GM18951 (cell line): ENCODE measurements around the gene HMX1.

Source experiments
- POLR2A ChIP-seq: IDR thresholded peaks from 4 replicates; pipeline ENCODE4 v1.6.1; 2011; ENCODE audit warnings: mild to moderate bottlenecking; ENCODE audit not compliant: insufficient read length, insufficient read depth; ENCODE audit errors: extremely low read depth
- in situ Hi-C: fragments of 300-500 bp; cut with MboI; formaldehyde crosslinking; loops from one replicate; pipeline ENCODE4 v1.12.0; 2022; ENCODE audit warnings: low sequenced_read_pairs, mixed read lengths, inconsistent platforms; ENCODE audit not compliant: unreplicated experiment

Gene HMX1

DNA sequence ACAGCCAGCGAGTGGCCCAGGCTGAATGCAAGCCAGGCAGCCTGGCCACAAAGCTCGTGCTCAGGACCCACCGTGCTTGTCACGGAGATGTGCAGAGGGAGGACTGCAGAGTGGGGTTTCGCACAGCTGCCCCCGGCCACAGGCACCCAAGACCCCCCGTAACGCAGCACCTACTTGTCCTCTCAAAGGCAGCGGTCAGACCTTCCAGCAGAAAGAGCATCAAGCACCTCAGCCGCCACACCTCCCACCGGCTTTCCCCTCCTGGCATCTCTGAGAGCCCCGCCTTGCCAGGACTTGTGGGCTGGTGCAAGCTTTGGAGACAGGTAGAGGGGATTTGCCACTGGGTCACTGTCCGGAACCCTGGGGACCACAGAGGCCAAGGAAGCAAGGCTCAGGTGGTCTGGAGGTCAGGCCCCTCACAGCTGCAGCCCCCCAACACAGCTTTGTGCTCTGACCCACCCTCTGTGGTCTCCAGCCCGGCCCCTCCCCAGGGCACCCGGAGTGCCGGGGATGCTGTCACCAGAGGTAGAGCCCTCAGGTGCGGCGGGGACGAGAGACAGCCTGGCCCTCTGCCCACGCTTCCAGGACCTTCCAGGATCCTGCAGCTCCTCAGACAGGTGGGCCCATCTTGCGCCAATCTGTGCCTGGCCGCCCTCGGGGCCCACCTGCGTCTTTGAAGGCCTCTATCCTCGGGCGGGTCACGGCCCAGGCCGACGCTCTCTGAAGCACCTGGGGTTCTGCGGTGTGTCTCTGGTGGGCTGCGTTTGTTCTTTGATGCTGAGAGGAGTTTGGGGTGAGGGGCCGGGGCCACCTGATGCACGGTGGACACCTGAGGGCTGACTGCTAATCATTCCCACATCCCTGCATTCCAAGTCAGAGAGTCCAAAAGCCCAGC, 34.4 kb upstream of the HMX1 start:
- in situ Hi-C loops = no loop called here
- TF ChIP-seq POLR2A = no peak

DNA sequence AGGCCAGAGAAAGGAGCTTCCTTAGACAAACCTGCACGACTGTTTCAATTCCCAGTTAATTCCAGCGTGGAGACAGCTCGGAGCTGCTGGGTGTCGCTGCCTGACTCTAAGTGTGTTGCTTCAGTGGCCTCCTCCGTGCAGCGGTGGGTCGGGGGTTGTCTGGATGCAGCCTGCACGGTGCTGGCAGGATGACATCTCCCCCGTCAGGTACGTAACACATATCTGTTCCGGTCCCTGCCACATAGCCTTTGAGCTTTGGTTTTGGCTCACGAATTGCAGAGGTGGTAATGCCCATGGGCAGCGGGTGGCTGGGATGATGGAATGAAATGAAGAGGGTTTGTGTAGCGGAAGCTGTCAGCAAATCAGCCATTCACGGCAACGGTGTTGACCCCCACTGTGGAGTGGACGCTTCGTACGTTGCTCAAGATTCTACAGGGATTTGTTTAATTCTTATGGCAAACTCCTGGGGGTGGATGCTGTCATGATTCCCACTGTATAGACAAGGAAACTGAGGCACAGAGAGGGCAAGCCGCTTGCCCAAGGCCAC, 33.7 kb upstream of the HMX1 start:
- in situ Hi-C loops = no loop called here
- no peak for TF ChIP-seq POLR2A

DNA sequence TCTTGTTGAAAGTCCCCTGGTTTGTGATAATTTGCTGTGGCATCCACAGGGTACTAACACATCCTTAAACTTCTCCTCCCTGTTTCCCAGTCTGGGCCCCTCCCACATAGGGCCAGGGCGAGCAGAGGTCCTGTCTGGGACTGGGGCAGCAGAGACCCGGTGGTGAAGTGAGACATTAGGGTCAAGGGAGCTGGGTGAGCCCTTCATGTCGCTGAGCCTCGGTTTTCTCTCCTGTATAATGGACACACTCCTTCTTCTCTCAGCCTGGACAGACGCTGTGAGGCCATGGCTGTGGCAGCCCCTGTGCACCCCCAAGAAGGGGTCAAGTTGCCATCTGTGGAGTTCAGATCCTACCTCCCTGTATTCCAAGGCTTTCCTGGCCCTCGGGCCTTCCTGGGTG, 33.0 kb upstream of the HMX1 start:
- TF ChIP-seq POLR2A = no peak
- in situ Hi-C loops = no loop called here

DNA sequence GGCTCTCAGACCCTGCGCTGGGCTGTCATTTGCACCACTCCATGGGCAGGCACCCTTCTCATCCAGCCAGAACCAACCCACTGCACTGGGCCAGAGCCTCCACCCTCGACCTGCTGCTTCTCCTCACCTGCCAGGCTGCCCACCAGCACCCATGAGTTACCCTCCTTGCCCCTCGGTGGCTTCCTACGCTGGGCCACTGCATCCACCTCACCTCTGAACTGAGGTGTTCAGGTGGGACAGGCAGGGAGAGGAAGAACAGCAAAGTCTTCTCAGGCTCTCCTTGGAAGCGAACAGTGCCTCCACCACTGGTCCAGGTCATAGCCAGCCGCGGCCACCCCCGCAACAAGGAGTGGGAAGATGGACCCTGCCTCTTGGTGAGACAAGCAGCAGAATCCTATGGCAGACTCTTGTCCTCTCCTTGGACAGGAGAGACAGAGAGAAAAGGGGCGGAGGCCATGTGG, 32.4 kb upstream of the HMX1 start:
- no peak for TF ChIP-seq POLR2A
- in situ Hi-C loops = no loop called here

DNA sequence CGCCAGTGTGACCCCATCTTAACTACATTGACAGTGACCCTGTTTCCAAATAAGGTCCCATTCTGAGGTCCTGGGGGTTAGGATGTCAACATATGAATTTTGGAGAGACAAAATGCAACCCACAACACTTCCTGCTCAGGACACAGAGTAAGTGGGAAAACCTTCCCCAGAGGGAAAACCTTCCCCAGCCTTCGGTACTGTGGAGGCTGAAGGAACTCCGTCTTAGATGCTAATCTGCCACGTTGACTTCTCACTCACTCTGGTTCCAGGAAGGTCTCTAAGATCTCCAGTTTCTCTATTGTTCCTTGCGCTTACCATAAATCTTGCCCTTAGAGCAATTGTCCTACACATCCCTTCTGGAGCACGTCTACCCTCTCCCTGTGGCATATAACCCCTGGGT, 29.7 kb upstream of the HMX1 start:
- in situ Hi-C loops = no loop called here
- TF ChIP-seq POLR2A = no peak

DNA sequence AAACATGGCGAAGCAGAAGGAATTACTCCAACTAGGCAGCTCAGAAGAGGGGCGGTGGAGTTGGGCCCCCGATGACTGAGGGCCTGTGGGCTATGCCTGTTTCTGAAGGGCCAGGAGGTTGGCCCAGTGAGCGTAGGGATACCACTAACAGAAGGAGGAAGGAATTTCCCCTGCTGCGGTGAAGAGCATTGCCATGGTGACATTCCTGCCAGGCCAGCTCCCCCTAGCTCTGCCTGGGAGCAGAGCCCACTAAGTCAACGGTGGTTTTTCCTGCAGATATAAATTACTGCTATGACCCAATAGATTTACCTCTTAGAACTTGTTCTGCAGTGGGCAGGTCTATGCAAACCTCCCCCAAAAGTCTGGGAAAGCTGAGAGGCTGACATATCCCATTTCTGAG, 28.9 kb upstream of the HMX1 start:
- in situ Hi-C loops = no loop called here
- no peak for TF ChIP-seq POLR2A

DNA sequence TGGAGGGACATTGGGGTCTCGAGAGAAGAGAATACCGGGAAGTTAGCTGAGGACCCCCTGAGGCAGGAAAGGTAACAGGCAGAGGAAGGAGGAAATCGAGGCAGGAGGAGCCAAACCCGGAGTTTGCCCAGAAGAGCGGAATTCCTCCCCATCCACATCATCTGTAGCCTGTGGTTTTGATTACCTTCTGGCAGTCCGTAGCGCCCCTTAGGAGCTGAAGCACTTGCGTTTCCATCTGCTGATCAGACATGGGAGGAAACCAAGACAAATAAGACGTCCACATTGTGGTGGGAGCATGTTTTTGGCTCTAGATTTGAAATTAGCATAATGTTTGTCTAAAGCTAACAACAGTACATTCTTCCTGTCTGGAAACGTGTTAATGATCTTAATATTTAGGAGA, 26.8 kb upstream of the HMX1 start:
- in situ Hi-C loops = no loop called here
- TF ChIP-seq POLR2A = no peak

DNA sequence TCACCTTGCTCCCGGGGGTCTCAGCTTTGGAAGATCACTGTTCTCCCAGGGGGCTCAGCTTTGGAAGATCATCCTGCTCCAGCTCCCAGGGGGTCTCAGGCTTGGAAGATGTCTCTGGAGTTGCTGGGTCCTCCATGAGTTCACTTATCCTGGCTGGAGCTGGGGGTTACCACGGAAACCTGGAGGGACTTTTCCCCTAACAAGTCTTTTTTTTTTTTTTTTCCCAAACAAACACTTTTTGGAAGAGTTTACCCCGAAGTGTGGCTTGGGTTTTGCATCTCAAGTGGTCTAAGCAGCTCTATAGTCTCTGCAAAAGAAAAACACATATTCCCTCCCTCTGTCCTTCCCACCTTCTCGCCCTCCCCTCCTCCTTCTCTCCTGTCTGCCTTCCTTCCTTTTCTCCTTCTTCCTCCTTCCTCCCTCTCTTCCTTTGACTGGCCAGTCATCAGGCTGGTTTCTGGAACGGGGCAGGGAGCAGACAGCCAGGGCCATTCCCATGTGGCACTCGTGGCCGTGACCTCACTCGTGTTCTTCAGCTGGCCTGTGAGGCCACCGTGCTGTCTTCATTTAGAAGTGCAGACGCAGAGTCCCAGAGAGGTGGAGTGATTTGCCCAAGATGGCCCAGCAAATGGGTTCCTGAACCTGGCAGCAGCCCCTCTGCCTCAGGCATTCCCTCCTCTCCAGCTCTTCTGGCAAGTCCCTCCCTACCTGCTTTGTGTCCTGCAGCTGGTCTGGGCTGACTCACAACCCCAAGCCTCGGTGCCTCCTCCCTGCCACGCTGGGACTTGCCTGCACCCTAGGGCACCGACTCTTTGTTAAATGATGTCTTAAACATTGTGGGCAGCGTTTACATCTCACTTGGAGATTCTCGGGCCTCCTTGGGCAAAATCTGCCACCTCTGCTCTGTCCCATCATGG, 25.9 kb upstream of the HMX1 start:
- in situ Hi-C loops = no loop called here

DNA sequence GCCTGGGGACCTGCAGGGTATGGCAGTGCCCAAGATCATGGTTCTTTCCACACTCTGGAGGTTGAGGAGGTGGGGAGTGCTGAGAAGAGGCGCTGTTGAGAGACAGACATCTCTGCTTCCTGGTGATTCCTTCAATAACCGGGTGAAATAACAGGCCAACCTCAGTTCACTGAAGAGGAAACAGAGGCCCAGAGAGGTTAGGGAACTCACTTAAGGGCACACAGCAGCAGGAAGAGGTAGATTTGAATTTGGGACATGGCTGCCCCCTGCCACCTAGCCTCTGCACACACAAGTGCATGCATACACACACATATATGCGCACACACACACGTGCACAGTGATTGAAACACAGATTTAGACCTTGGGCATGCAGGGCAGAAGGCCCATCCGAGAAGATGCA, 24.9 kb upstream of the HMX1 start:
- in situ Hi-C loops = no loop called here
- no peak for TF ChIP-seq POLR2A

More for the DNA sequence above, 25.9 kb upstream of the HMX1 start:
- no peak for TF ChIP-seq POLR2A

DNA sequence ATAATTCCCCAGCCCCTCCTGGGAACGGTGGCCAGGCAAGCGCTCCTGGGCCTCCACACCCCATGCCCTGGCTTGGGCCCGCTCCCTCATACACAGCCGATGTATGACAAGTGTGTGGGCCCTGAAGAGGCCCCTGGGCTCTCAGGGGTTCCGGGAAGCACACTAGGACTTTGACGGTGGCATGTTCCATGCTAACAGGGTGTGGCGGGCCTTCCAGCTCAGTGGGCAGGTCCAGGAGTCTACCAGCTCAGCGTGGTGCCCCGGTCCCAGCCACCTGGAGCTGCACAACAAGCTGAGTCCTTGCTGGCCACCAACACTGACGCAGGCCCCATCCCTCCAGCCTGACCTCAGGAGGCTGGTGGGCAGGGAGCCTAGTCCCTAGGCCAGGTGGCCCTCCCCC, 24.4 kb upstream of the HMX1 start:
- in situ Hi-C loops = no loop called here
- no peak for TF ChIP-seq POLR2A

DNA sequence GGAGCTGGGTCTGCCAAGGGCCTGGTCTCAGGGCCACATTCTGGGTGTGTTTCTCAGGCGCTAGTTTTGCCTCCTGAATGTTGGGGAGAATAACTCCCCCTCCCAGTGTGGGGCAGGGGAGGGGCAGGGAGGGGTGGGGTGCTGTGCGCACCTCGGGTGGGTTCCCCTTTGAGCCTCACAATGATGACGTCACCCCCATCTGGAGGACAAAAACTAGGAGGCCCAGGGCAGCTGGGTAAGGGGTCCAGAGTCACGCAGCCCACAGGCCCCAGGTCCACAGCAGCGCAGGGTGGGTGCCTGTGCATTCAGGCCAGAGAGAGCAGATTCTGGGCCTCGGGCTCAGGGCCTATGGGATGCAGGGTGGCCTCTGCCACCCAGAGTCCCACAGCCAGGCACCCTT, 23.7 kb upstream of the HMX1 start:
- TF ChIP-seq POLR2A = no peak
- in situ Hi-C loops = no loop called here

DNA sequence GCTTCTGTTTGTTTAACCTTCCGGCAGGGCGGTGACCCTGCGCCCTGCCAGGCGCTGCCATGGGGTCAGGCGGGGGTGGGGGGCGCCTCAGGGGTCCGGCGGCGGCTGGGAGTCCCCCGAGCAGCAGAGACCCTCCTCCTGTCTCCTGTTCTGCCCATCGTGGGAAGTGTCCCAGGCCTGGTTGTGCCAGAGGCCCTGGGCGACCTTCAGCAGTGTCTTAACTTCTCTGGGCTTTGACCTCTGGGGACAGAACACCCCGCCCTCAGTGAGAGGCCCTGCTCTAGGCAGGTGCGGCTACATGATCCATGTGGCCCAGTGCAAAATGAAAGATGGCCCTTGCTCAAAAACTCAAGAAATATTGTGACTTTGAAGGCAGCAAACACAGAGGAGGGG, 22.8 kb upstream of the HMX1 start:
- TF ChIP-seq POLR2A = no peak
- in situ Hi-C loops = no loop called here
